Thyroid gland (tissue), 4 donors: ENCODE results near the gene SPATS2L. TPM values are rescaled to one million over a fixed set of nuclear protein-coding genes. Genes with fewer than 3 reads are reported as not detected.

Source experiments
- small RNA-seq: library from RNA; depleted of rRNA; stranded (forward); fragments of <200 nt; gene quantifications from one replicate; pipeline ENCODE3, GENCODE V24; 2016
- total RNA-seq, 4 donors: library from RNA; depleted of rRNA; stranded (reverse); fragments of >200 nt; gene quantifications; one replicate each; pipeline ENCODE4 v1.2.3, GENCODE V29; 2016

Gene SPATS2L
- total RNA-seq, 4 donors from 2014 or later, result 41.7 to 101 (median 73.3) TPM

Small RNAs within 50 kb of the gene (small RNA-seq; reads per million reads assigned to genes)
- not detected for gene RNY4P34

Other genes starting within 250 kb of the SPATS2L start
- gene KCTD18, start 203.4 kb downstream of the SPATS2L start, total RNA-seq, result 100 to 1,000 TPM in 1 of 4 donors, 10 to 100 TPM in 3; 30.5 to 122 (median 60.4) TPM
- gene SGO2, start 219.5 kb downstream of the SPATS2L start, total RNA-seq, result 1 to 10 TPM; 1.6 to 5.2 (median 3.2) TPM